SK-N-SH treated with all-trans-retinoic acid at 6 μM for 48 hours (cell line): ENCODE measurements around the gene PNO1.

ENCODE experiments used
- ESRRG ChIP-seq: fragments of 250-450 bp; sonication (Bioruptor Pico); IDR thresholded peaks from 2 replicates; pipeline ENCODE4 v1.6.1; 2021; ENCODE audit warnings: mild to moderate bottlenecking
- GLIS3 ChIP-seq: fragments of 250-450 bp; sonication (Bioruptor Pico); IDR thresholded peaks from 2 replicates; pipeline ENCODE4 v1.5.0; 2020; ENCODE audit warnings: mild to moderate bottlenecking, moderate library complexity
- OSR1 ChIP-seq: fragments of 250-450 bp; sonication (Bioruptor Pico); IDR thresholded peaks from 2 replicates; pipeline ENCODE4 v1.8.0; 2022; ENCODE audit warnings: moderate library complexity, mild to moderate bottlenecking, inconsistent platforms
- PPARA ChIP-seq: fragments of 250-450 bp; sonication (Bioruptor Pico); IDR thresholded peaks from 2 replicates; pipeline ENCODE4 v1.5.0; 2020; ENCODE audit warnings: mild to moderate bottlenecking, borderline replicate concordance

GRCh38 chr2:68189991-68190784 lies 32.5 kb downstream of the PNO1 start:
- TF ChIP-seq ESRRG (CRISPR knock-in tag) (no peak), OSR1 (CRISPR knock-in tag) (no peak), PPARA (CRISPR knock-in tag) (no peak), GLIS3 (no peak)
